GM19239 (cell line): ENCODE results near the gene FBXL7.

Experiments
- DNase-seq: peaks from one replicate; pipeline ENCODE4 v3.0.0; 2011; ENCODE audit warnings: low spot score; ENCODE audit not compliant: insufficient read length
- FAIRE-seq: peaks from 2 replicates; lab custom pipeline; 2011; peaks lifted over from hg19 to GRCh38; lab: Jason Lieb, UNC

Gene FBXL7

GRCh38 chr5:15901151-15901550 is 401.2 kb downstream of the FBXL7 start:
- FAIRE-seq (no peak), DNase-seq (no peak)

- no peak for FAIRE-seq
- no peak for DNase-seq
Observed at GRCh38 chr5:15902066-15902465, 402.1 kb downstream of the FBXL7 start.

- DNase-seq (no peak), FAIRE-seq (no peak)
Observed at GRCh38 chr5:15904899-15905830, 405.2 kb downstream of the FBXL7 start.

- DNase-seq: no peak
- no peak for FAIRE-seq
Observed at GRCh38 chr5:15914638-15915037, 414.7 kb downstream of the FBXL7 start.

GRCh38 chr5:15926586-15926985 is 426.6 kb downstream of the FBXL7 start:
- FAIRE-seq (no peak), DNase-seq (no peak)

GRCh38 chr5:15927710-15928380 is 427.9 kb downstream of the FBXL7 start:
- FAIRE-seq: no peak
- DNase-seq: no peak

- no peak for DNase-seq
- no peak for FAIRE-seq
Observed at GRCh38 chr5:15929611-15930263, 429.8 kb downstream of the FBXL7 start.

GRCh38 chr5:15932066-15932465 is 432.1 kb downstream of the FBXL7 start:
- DNase-seq (no peak), FAIRE-seq (no peak)

- FAIRE-seq (no peak), DNase-seq (no peak)
Observed at GRCh38 chr5:15933259-15934207, 433.6 kb downstream of the FBXL7 start.

GRCh38 chr5:15936505-15937245 is 436.7 kb downstream of the FBXL7 start:
- no peak for DNase-seq
- no peak for FAIRE-seq

- no peak for FAIRE-seq
- DNase-seq: no peak
Observed at GRCh38 chr5:15937708-15938107, 437.7 kb downstream of the FBXL7 start.

- FAIRE-seq: no peak
- no peak for DNase-seq
Observed at GRCh38 chr5:15938186-15938585, 438.2 kb downstream of the FBXL7 start.

GRCh38 chr5:15938961-15939360 is 439.0 kb downstream of the FBXL7 start:
- no peak for DNase-seq
- no peak for FAIRE-seq

GRCh38 chr5:15940905-15941304 is 440.9 kb downstream of the FBXL7 start:
- FAIRE-seq: no peak
- no peak for DNase-seq

- DNase-seq: no peak
- no peak for FAIRE-seq
Observed at GRCh38 chr5:15943487-15943886, 443.5 kb downstream of the FBXL7 start.

- FAIRE-seq (no peak), DNase-seq (no peak)
Observed at GRCh38 chr5:15946026-15946425, 446.0 kb downstream of the FBXL7 start.

- FAIRE-seq (no peak), DNase-seq (no peak)
Observed at GRCh38 chr5:15948190-15948589, 448.2 kb downstream of the FBXL7 start.

- DNase-seq: no peak
- FAIRE-seq: no peak
Observed at GRCh38 chr5:15951126-15951525, 451.1 kb downstream of the FBXL7 start.

GRCh38 chr5:15951550-15951949 is 451.6 kb downstream of the FBXL7 start:
- FAIRE-seq: no peak
- no peak for DNase-seq
